HG02885 (cell line): ENCODE measurements around the gene ZFP91.

ENCODE experiments used
- ATAC-seq: cut with Tn5 transposase; IDR thresholded peaks from one replicate; pipeline ENCODE4 v1.9.1; 2021; ENCODE audit warnings: mild to moderate bottlenecking; ENCODE audit not compliant: unreplicated experiment, poor library complexity

Gene ZFP91

GRCh38 chr11:58626934-58627483, 48.1 kb downstream of the ZFP91 start:
- ATAC-seq = no peak

- no peak for ATAC-seq
Measured at GRCh38 chr11:58628446-58628845, 49.6 kb downstream of the ZFP91 start.

GRCh38 chr11:58629857-58630256, 51.0 kb downstream of the ZFP91 start:
- ATAC-seq = peak; percentile 54

GRCh38 chr11:58631378-58631777, 52.5 kb downstream of the ZFP91 start:
- ATAC-seq = no peak

GRCh38 chr11:58632510-58632909, 53.6 kb downstream of the ZFP91 start:
- ATAC-seq = no peak

- no peak for ATAC-seq
Measured at GRCh38 chr11:58636587-58636986, 57.7 kb downstream of the ZFP91 start.

- ATAC-seq = no peak
Measured at GRCh38 chr11:58637371-58637770, 58.5 kb downstream of the ZFP91 start.

GRCh38 chr11:58639103-58639502, 60.2 kb downstream of the ZFP91 start:
- ATAC-seq = no peak

- no peak for ATAC-seq
Measured at GRCh38 chr11:58639669-58640068, 60.8 kb downstream of the ZFP91 start.

- peak; percentile 45 for ATAC-seq
Measured at GRCh38 chr11:58640386-58641023, 61.6 kb downstream of the ZFP91 start.

- ATAC-seq = no peak
Measured at GRCh38 chr11:58641341-58641740, 62.5 kb downstream of the ZFP91 start.

GRCh38 chr11:58641803-58642581, 63.1 kb downstream of the ZFP91 start:
- no peak for ATAC-seq

GRCh38 chr11:58645854-58646253, 67.0 kb downstream of the ZFP91 start:
- no peak for ATAC-seq

- peak; percentile 89 for ATAC-seq
Measured at GRCh38 chr11:58647141-58647699, 68.4 kb downstream of the ZFP91 start.

GRCh38 chr11:58647866-58648265, 69.0 kb downstream of the ZFP91 start:
- ATAC-seq = peak; percentile 9

- ATAC-seq = no peak
Measured at GRCh38 chr11:58649623-58650022, 70.8 kb downstream of the ZFP91 start.

- ATAC-seq = no peak
Measured at GRCh38 chr11:58650496-58650895, 71.6 kb downstream of the ZFP91 start.

GRCh38 chr11:58652726-58653280, 73.9 kb downstream of the ZFP91 start:
- no peak for ATAC-seq

GRCh38 chr11:58654079-58654907, 75.4 kb downstream of the ZFP91 start:
- ATAC-seq = peak; percentile 91

GRCh38 chr11:58654908-58655296, 76.0 kb downstream of the ZFP91 start:
- peak; percentile 55 for ATAC-seq
